Activated CD4-positive, alpha-beta T cell treated with anti-CD3 and anti-CD28 coated beads, Interleukin-2, amount 10 ng/mL, durations not matched to agents 7 days and 5 days (primary cell): ENCODE data around the gene LAX1. TPM values are rescaled to one million over a fixed set of nuclear protein-coding genes. Genes with fewer than 3 reads are reported as not detected.
A peak's percentile ranks its signal among the peaks of the same experiment; 100 is the strongest.

Experiments used
- CTCF ChIA-PET: fragments of 350-600 bp; sonication (Branson Sonifier 250); formaldehyde crosslinking; loops from one replicate; lab custom pipeline; 2021; ENCODE audit warnings: antibody characterized with exemption; lab: Charles Lee
- POLR2A ChIA-PET: fragments of 350-600 bp; sonication (Branson Sonifier 250); formaldehyde crosslinking; loops from one replicate; lab custom pipeline; 2021; ENCODE audit warnings: antibody characterized with exemption; lab: Charles Lee
- DNase-seq: peaks from one replicate; pipeline ENCODE4 v3.0.0-alpha.2; 2020
- H3K27ac Mint-ChIP-seq: one replicate; pipeline ENCODE4 v1.8.0; 2021; ENCODE audit warnings: mild to moderate bottlenecking, moderate library complexity, mixed read lengths
- H3K27me3 Mint-ChIP-seq: one replicate; pipeline ENCODE4 v1.8.0; 2021; ENCODE audit warnings: mixed read lengths
- H3K36me3 Mint-ChIP-seq: one replicate; pipeline ENCODE4 v1.8.0; 2021; ENCODE audit warnings: low read depth, mixed read lengths
- H3K4me1 Mint-ChIP-seq: one replicate; pipeline ENCODE4 v1.8.0; 2021; ENCODE audit warnings: mixed read lengths
- H3K4me3 Mint-ChIP-seq: one replicate; pipeline ENCODE4 v1.8.0; 2021; ENCODE audit warnings: mild to moderate bottlenecking, moderate library complexity, mixed read lengths
- H3K9me3 Mint-ChIP-seq: one replicate; pipeline ENCODE4 v1.8.0; 2021; ENCODE audit warnings: mixed read lengths
- total RNA-seq, 2 experiments: library from RNA; stranded (reverse); gene quantifications; one replicate each; pipeline ENCODE4 v1.2.3, GENCODE V29; 2021

Gene LAX1
- total RNA-seq, 2 experiments from 2014 or later: 18.9 to 20.5 TPM

GRCh38 chr1:203797216-203797615, 32.2 kb downstream of the LAX1 start:
- Mint-ChIP-seq H3K27ac (no peak overlapping the region), H3K4me3 (peak overlapping the region; percentile 95), H3K27me3 (no peaks in the 10 kb centered on the region), H3K4me1 (peaks cover 54% of the 10 kb centered on the region), H3K9me3 (peaks cover 4% of the 10 kb centered on the region), H3K36me3 (peaks cover 43% of the 10 kb centered on the region)
- ChIA-PET CTCF (interaction anchor here (0.7 kb wide), 1 partner anchor 59 kb away, joined by 3 read pairs; no protein-coding TSS in a partner anchor), POLR2A (no interaction called here)
- DNase-seq: no peak

DNA sequence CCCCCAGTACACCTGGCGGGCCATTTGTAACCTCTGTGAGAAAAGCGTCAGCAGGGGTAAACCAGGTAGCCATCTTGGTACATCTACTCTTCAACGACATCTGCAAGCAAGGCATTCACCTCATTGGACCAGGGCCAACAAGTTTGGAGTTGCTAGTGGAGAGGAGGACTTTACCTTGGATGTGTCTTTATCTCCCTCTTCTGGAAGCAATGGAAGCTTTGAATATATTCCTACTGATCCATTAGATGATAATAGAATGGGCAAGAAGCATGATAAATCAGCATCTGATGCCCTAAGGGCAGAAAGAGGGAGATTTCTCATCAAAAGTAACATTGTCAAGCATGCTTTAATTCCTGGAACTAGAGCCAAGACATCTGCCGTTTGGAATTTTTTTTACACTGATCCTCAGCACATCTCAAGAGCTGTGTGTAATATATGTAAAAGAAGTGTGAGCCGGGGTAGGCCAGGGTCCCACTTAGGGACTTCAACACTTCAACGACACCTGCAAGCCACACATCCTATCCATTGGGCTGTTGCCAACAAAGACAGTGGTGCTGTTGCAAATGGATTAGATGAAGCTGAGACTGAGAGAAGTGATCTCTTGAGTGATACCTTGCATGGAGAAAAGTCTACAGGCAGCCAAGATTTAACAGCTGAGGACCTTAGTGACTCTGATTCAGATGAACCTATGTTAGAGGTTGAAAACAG, 33.1 kb downstream of the LAX1 start:
- ChIA-PET CTCF (no interaction called here), POLR2A (no interaction called here)
- Mint-ChIP-seq H3K27me3 (no peaks in the 10 kb centered on the region), H3K9me3 (peaks cover 4% of the 10 kb centered on the region), H3K4me1 (peaks cover 59% of the 10 kb centered on the region), H3K36me3 (peaks cover 51% of the 10 kb centered on the region), H3K4me3 (peak overlapping the region; percentile 10), H3K27ac (no peak overlapping the region)
- DNase-seq: no peak

DNA sequence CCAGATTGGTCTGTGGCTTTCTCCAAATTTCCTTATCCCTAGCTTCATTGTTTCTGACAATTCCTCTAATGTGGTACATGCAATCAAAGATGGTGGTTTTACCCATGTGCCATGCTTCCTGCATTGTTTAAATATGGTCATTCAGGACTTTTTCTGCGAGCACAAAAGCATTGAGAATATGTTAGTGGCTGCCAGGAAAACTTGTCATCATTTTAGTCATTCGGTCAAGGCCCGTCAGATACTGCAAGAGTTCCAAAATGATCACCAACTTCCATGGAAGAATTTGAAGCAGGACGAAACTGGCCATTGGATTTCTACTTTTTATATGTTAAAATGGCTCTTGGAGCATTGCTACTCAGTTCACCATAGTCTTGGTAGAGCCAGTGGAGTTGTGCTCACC, 34.2 kb downstream of the LAX1 start:
- H3K27me3 Mint-ChIP-seq: no peaks in the 10 kb centered on the region
- no peak overlapping the region for H3K4me3 Mint-ChIP-seq
- ChIA-PET CTCF (no interaction called here), POLR2A (no interaction called here)
- peaks cover 61% of the 10 kb centered on the region for H3K36me3 Mint-ChIP-seq
- H3K27ac Mint-ChIP-seq: no peak overlapping the region
- no peak for DNase-seq
- peaks cover 60% of the 10 kb centered on the region for H3K4me1 Mint-ChIP-seq
- H3K9me3 Mint-ChIP-seq: peaks cover 4% of the 10 kb centered on the region

DNA sequence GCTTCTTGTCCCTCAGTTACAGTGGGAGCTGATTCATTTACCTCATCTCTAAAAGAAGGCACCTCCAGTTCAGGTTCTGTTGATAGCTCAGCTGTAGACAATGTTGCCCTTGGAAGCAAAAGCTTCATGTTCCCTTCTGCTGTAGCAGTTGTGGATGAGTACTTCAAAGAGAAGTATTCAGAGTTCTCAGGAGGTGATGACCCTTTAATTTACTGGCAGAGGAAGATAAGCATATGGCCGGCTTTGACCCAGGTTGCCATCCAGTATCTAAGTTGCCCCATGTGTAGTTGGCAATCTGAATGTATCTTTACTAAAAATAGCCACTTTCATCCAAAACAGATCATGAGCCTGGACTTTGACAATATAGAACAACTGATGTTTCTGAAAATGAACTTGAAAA, 35.0 kb downstream of the LAX1 start:
- no peak for DNase-seq
- H3K36me3 Mint-ChIP-seq: peaks cover 66% of the 10 kb centered on the region
- no peak overlapping the region for H3K27ac Mint-ChIP-seq
- POLR2A ChIA-PET: no interaction called here
- H3K27me3 Mint-ChIP-seq: no peaks in the 10 kb centered on the region
- CTCF ChIA-PET: interaction anchor here (1.0 kb wide), 1 partner anchor 10 kb away, joined by 4 read pairs; no protein-coding TSS in a partner anchor
- no peak overlapping the region for H3K4me3 Mint-ChIP-seq
- peaks cover 60% of the 10 kb centered on the region for H3K4me1 Mint-ChIP-seq
- H3K9me3 Mint-ChIP-seq: peaks cover 4% of the 10 kb centered on the region

DNA sequence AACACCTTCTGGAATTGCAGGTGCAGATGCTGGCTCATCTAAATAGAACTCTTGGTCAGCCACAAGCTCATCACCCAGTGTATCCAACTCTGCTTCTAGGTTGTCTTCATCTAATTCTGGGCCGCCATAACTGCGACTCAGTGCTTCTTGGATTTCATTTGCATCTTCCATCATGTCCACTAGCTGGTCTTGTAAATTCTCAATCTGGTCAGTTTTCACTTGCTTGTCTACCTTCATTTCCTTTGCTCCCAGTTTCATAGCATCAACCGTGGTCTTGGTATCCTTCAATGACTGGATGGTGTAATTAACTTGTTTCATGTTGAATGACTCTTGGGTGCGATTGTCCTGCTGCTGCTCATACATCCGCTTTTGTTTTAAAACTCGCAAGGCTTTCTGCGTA, 40.7 kb downstream of the LAX1 start:
- H3K27ac Mint-ChIP-seq: no peak overlapping the region
- H3K4me1 Mint-ChIP-seq: peaks cover 25% of the 10 kb centered on the region
- no peak overlapping the region for H3K4me3 Mint-ChIP-seq
- no peak for DNase-seq
- ChIA-PET POLR2A (no interaction called here), CTCF (no interaction called here)
- no peaks in the 10 kb centered on the region for H3K9me3 Mint-ChIP-seq
- peaks cover 52% of the 10 kb centered on the region for H3K36me3 Mint-ChIP-seq
- no peaks in the 10 kb centered on the region for H3K27me3 Mint-ChIP-seq

DNA sequence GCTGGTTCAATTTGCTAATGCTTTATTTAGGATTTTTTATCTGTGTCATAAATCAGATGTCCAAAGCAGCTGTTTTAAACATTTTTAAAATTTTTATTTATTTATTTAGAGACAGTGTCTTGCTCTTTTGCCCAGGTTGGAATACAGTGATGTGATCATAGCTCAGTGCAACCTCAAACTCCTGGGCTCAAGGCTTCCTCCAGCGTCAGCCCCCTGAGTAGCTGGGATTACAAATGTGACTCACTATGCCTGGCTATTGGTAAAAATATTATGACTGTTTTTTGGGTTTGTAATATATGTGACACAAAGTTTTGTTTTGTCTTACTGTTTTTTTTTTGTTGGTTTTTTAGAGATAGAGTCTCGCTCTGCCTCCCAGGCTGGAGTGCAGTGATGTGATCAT, 42.2 kb downstream of the LAX1 start:
- H3K9me3 Mint-ChIP-seq: no peaks in the 10 kb centered on the region
- H3K27me3 Mint-ChIP-seq: no peaks in the 10 kb centered on the region
- no peak for DNase-seq
- ChIA-PET POLR2A (interaction anchor here (0.8 kb wide), 1 partner anchor 186 kb away, joined by 4 read pairs; no protein-coding TSS in a partner anchor), CTCF (interaction anchor here (0.5 kb wide), 1 partner anchor 1001 kb away, joined by 5 read pairs; no protein-coding TSS in a partner anchor)
- no peak overlapping the region for H3K4me3 Mint-ChIP-seq
- H3K4me1 Mint-ChIP-seq: peaks cover 28% of the 10 kb centered on the region
- H3K36me3 Mint-ChIP-seq: peaks cover 55% of the 10 kb centered on the region
- H3K27ac Mint-ChIP-seq: no peak overlapping the region

- ChIA-PET CTCF (interaction anchor here (1.2 to 1.5 kb wide), 2 partner anchors 10 to 309 kb away, joined by 3 to 4 read pairs; no protein-coding TSS in a partner anchor), POLR2A (interaction anchor here (0.6 kb wide), 1 partner anchor 11 kb away, joined by 3 read pairs; no protein-coding TSS in a partner anchor)
- H3K9me3 Mint-ChIP-seq: no peaks in the 10 kb centered on the region
- no peaks in the 10 kb centered on the region for H3K27me3 Mint-ChIP-seq
- peaks cover 9% of the 10 kb centered on the region for H3K4me1 Mint-ChIP-seq
- no peak overlapping the region for H3K27ac Mint-ChIP-seq
- DNase-seq: no peak
- peaks cover 44% of the 10 kb centered on the region for H3K36me3 Mint-ChIP-seq
- no peak overlapping the region for H3K4me3 Mint-ChIP-seq
Observed at GRCh38 chr1:203813581-203814341, 48.8 kb downstream of the LAX1 start.

DNA sequence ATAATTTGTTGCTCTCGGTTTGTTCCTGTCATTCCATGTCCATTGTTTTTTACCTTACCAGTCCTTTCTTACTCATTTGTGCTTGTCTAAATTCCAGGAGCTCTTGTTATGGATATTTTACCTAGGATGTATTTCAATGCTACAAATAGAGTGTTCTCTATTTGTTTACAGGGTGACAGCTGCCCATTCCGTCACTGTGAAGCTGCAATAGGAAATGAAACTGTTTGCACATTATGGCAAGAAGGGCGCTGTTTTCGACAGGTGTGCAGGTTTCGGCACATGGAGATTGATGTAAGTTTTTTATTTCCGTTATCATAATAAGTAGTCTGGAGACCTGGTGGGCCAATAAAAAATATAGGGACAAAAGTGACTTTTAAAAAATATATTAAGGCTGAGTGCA, 53.4 kb downstream of the LAX1 start:
- peaks cover 6% of the 10 kb centered on the region for H3K4me1 Mint-ChIP-seq
- POLR2A ChIA-PET: no interaction called here
- no peak overlapping the region for H3K27ac Mint-ChIP-seq
- no peak for DNase-seq
- CTCF ChIA-PET: no interaction called here
- no peak overlapping the region for H3K4me3 Mint-ChIP-seq
- peaks cover 50% of the 10 kb centered on the region for H3K36me3 Mint-ChIP-seq
- no peaks in the 10 kb centered on the region for H3K27me3 Mint-ChIP-seq
- no peaks in the 10 kb centered on the region for H3K9me3 Mint-ChIP-seq

DNA sequence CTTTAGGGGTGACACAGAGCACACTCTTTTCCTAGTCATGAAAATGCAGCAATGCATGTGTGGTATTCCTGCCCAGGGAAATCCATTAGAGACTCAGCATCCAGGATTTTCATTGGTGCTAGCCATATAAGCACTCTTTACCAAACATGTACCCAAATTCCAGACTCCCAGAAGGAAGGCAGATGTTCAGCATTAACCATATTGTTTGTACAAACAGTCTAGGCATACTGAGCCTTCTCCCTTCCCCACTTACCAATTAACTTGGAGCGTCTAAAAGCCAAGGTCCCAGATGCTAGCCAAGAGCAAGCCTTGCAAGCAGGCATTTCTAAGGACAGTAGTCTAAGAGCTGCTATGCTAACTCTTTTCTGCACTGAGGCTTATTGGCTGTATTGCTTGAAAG, 58.3 kb downstream of the LAX1 start:
- DNase-seq: no peak
- Mint-ChIP-seq H3K4me3 (no peak overlapping the region), H3K9me3 (no peaks in the 10 kb centered on the region), H3K36me3 (peaks cover 59% of the 10 kb centered on the region), H3K4me1 (peaks cover 15% of the 10 kb centered on the region), H3K27me3 (no peaks in the 10 kb centered on the region), H3K27ac (no peak overlapping the region)
- CTCF ChIA-PET: interaction anchor here (0.8 to 1.0 kb wide), 2 partner anchors 10 to 13 kb away, joined by 3 read pairs; no protein-coding TSS in a partner anchor
- POLR2A ChIA-PET: interaction anchor here (0.6 kb wide), 1 partner anchor 58 kb away, joined by 3 read pairs; no protein-coding TSS in a partner anchor

Other genes with a start within 250 kb of the LAX1 start
- 10 to 100 TPM; 77.8 to 82.4 TPM for gene ATP2B4, start 138.4 kb upstream of the LAX1 start, total RNA-seq
- 10 to 100 TPM; 18.9 to 19.4 TPM for gene ZBED6, start 30.4 kb downstream of the LAX1 start, total RNA-seq
- gene ZC3H11A, start 30.4 kb downstream of the LAX1 start, total RNA-seq: 10 to 100 TPM; 83.6 to 97.8 TPM
- 100 to 1,000 TPM; 153 to 187 TPM for gene SNRPE, start 96.4 kb downstream of the LAX1 start, total RNA-seq